NCI-H1048 (cell line): Measurements from ENCODE around the gene FRMD4A.

ENCODE experiments used
- DNase-seq: peaks from one replicate; lab custom pipeline; 2025; lab: John Stamatoyannopoulos, UW

The FRMD4A gene

GRCh38 chr10:14186245-14186644 lies 144.5 kb downstream of the FRMD4A start:
- peak; percentile 14 for DNase-seq

GRCh38 chr10:14185316-14186045 lies 145.2 kb downstream of the FRMD4A start:
- DNase-seq, result no peak

GRCh38 chr10:14184841-14185315 lies 145.8 kb downstream of the FRMD4A start:
- peak; percentile 72 for DNase-seq

- no peak for DNase-seq
Measured at GRCh38 chr10:14182781-14183180, 147.9 kb downstream of the FRMD4A start.

GRCh38 chr10:14181567-14181936 lies 149.2 kb downstream of the FRMD4A start:
- no peak for DNase-seq

GRCh38 chr10:14180911-14181566 lies 149.7 kb downstream of the FRMD4A start:
- DNase-seq, result no peak

GRCh38 chr10:14179251-14179650 lies 151.5 kb downstream of the FRMD4A start:
- no peak for DNase-seq

- no peak for DNase-seq
Measured at GRCh38 chr10:14173706-14174594, 156.8 kb downstream of the FRMD4A start.

GRCh38 chr10:14173391-14173705 lies 157.4 kb downstream of the FRMD4A start:
- no peak for DNase-seq

- peak; percentile 56 for DNase-seq
Measured at GRCh38 chr10:14172336-14172950, 158.3 kb downstream of the FRMD4A start.

GRCh38 chr10:14171336-14171735 lies 159.4 kb downstream of the FRMD4A start:
- DNase-seq, result peak; percentile 35

GRCh38 chr10:14163377-14164086 lies 167.2 kb downstream of the FRMD4A start:
- peak; percentile 42 for DNase-seq

GRCh38 chr10:14162629-14163344 lies 167.9 kb downstream of the FRMD4A start:
- DNase-seq, result peak; percentile 41

GRCh38 chr10:14162061-14162460 lies 168.7 kb downstream of the FRMD4A start:
- DNase-seq, result no peak

- DNase-seq, result no peak
Measured at GRCh38 chr10:14160299-14160698, 170.4 kb downstream of the FRMD4A start.

- no peak for DNase-seq
Measured at GRCh38 chr10:14158575-14158974, 172.1 kb downstream of the FRMD4A start.

GRCh38 chr10:14156104-14156503 lies 174.6 kb downstream of the FRMD4A start:
- DNase-seq, result no peak

GRCh38 chr10:14153570-14154055 lies 177.1 kb downstream of the FRMD4A start:
- DNase-seq, result no peak

- DNase-seq, result no peak
Measured at GRCh38 chr10:14151571-14151970, 179.2 kb downstream of the FRMD4A start.

- no peak for DNase-seq
Measured at GRCh38 chr10:14150526-14150925, 180.2 kb downstream of the FRMD4A start.

GRCh38 chr10:14146501-14146900 lies 184.2 kb downstream of the FRMD4A start:
- DNase-seq, result no peak
